Stomach smooth muscle (tissue), 2 donors: ENCODE measurements around the gene SH3TC2.

Source experiments
- H3K27ac ChIP-seq: one replicate; pipeline ENCODE4 v1.7.0; 2013; ENCODE audit warnings: mild to moderate bottlenecking, low read length, inconsistent platforms
- H3K27me3 ChIP-seq, 2 donors: one replicate each; pipeline ENCODE4 v1.7.0; 2013; ENCODE audit warnings: low read length in 2 of 2; ENCODE audit not compliant: insufficient read depth in 2 of 2, control insufficient read depth in 1 of 2
- H3K36me3 ChIP-seq, 2 donors: one replicate each; pipeline ENCODE4 v1.7.0; 2013; ENCODE audit warnings: low read length in 2 of 2; ENCODE audit not compliant: control insufficient read depth in 2 of 2, insufficient read depth in 2 of 2
- H3K4me1 ChIP-seq: one replicate; pipeline ENCODE4 v1.7.0; 2013; ENCODE audit warnings: low read length; ENCODE audit not compliant: control insufficient read depth, insufficient read depth
- H3K4me3 ChIP-seq, 2 donors: one replicate each; pipeline ENCODE4 v1.7.0; 2013; ENCODE audit warnings: low read length in 2 of 2
- H3K9ac ChIP-seq, 2 donors: one replicate each; pipeline ENCODE4 v1.7.0; 2013; ENCODE audit warnings: low read length in 2 of 2, mild to moderate bottlenecking in 1 of 2
- H3K9me3 ChIP-seq, 2 donors: one replicate each; pipeline ENCODE4 v1.7.0; 2013; ENCODE audit warnings: low read length in 2 of 2; ENCODE audit not compliant: control insufficient read depth in 2 of 2
- donor health status: healthy.
- donor health status: Pancreatic carcinoma.

The SH3TC2 gene

DNA sequence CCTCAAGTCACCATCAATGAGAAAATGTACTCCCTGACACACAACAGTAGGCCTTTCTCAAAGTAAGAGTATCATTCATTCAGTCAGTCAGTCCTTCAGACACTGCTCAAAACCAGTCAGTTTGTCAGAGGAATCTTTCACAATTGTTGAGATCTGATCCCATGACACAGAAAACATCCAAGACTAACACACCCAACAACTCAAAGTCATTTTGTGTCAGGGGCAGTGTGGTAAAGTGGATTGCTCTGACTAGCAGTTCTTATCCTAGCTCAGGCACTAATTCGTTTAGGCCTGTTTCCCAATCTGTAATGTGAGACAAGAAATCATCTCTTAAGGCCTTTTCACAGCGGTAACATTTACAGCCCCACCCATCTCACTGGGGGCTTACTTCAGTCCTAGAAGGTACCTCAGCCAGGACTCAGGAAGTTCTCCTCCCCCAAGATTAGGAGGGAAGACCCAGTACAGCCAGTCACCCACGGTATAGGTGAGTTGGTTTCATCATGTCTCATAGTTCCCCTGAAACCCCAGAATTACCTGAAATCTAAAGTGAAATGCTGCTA lies 31.9 kb downstream of the SH3TC2 start:
- no peak overlapping the region for H3K4me3 ChIP-seq
- H3K27ac ChIP-seq, result no peak overlapping the region
- H3K27me3 ChIP-seq, result no peaks in the 10 kb centered on the region
- H3K36me3 ChIP-seq, result no peaks in the 10 kb centered on the region
- no peaks in the 10 kb centered on the region for H3K9me3 ChIP-seq
- H3K4me1 ChIP-seq, result no peaks in the 10 kb centered on the region
- no peak overlapping the region for H3K9ac ChIP-seq

DNA sequence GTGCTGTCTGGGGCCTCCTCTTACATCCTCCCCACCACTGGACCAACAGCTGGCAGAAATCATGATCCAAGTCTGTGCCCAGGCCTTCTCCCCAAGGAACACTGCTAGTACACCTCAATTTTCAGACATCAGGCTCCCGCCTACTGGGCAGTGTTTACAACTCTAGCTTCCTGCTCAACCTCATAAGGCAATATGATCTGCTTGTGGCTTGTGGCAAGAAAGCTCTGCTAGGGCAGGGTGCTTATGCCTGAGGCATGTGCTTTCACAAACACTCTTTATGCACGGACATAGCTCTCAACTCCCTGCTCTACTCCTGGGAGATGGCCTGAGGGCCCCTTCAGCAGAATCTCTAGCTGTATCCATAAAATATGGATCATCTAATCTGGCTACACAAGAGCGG lies 32.5 kb downstream of the SH3TC2 start:
- Histone ChIP-seq H3K4me3 (no peak overlapping the region), H3K27me3 (no peaks in the 10 kb centered on the region), H3K36me3 (no peaks in the 10 kb centered on the region), H3K27ac (no peak overlapping the region), H3K9ac (no peak overlapping the region), H3K9me3 (no peaks in the 10 kb centered on the region), H3K4me1 (no peaks in the 10 kb centered on the region)

DNA sequence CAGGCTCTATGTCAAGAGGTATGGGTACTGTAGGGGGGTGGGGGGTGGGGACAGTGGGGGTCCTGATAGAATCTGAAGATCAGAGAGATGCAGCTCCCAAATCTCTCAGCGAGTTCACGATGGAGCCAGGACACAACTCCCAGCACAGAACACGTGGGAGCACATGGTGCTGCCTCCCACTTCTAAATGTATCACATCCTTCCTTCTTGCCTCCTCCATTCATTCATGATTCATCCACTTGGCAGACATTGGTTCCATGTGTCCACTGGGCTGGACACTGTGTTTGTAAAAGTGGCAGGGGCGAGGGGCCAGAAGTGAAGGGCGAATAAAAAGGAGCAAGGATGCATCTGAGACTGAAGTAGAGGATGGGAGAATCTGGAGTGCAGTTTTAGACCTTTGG lies 33.9 kb downstream of the SH3TC2 start:
- no peaks in the 10 kb centered on the region for H3K9me3 ChIP-seq
- H3K9ac ChIP-seq, result no peak overlapping the region
- H3K4me3 ChIP-seq, result no peak overlapping the region
- no peak overlapping the region for H3K27ac ChIP-seq
- H3K4me1 ChIP-seq, result no peaks in the 10 kb centered on the region
- H3K36me3 ChIP-seq, result no peaks in the 10 kb centered on the region
- H3K27me3 ChIP-seq, result no peaks in the 10 kb centered on the region

- no peaks in the 10 kb centered on the region for H3K27me3 ChIP-seq
Observed at GRCh38 chr5:149028161-149028560, 34.7 kb downstream of the SH3TC2 start.

GRCh38 chr5:149027636-149028035 lies 35.2 kb downstream of the SH3TC2 start:
- no peaks in the 10 kb centered on the region for H3K27me3 ChIP-seq
- H3K4me3 ChIP-seq, result no peak overlapping the region
- no peak overlapping the region for H3K9ac ChIP-seq
- H3K27ac ChIP-seq, result no peak overlapping the region
- H3K9me3 ChIP-seq, result no peaks in the 10 kb centered on the region
- no peaks in the 10 kb centered on the region for H3K36me3 ChIP-seq
- H3K4me1 ChIP-seq, result no peaks in the 10 kb centered on the region

More at GRCh38 chr5:149028161-149028560, 34.7 kb downstream of the SH3TC2 start:
- Histone ChIP-seq H3K9me3 (no peaks in the 10 kb centered on the region), H3K4me3 (no peak overlapping the region), H3K27ac (no peak overlapping the region), H3K4me1 (no peaks in the 10 kb centered on the region), H3K36me3 (no peaks in the 10 kb centered on the region), H3K9ac (no peak overlapping the region)

- H3K36me3 ChIP-seq, result no peaks in the 10 kb centered on the region
- no peaks in the 10 kb centered on the region for H3K27me3 ChIP-seq
- H3K27ac ChIP-seq, result no peak overlapping the region
- H3K9me3 ChIP-seq, result no peaks in the 10 kb centered on the region
- H3K4me3 ChIP-seq, result no peak overlapping the region
- H3K9ac ChIP-seq, result no peak overlapping the region
- H3K4me1 ChIP-seq, result no peaks in the 10 kb centered on the region
Observed at GRCh38 chr5:149024943-149025342, 37.9 kb downstream of the SH3TC2 start.

DNA sequence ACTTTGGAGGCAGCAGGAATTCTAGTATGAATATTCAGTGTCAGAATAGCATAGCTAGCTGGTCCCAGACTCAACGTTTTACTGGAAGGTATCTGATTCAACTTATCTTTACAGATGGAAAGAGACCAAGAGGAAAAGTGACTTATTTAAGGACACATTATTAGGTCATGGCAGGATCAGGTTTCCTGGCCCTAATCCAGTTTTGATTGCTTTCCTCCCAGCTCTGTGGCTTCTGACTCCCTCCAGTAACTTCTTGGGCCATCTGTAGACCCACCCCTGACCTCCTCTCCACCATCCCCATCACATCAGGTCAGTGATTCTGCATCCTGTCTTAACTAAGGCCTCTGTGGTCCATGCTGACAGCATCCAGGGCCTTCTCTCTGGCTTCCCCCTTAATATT lies 38.4 kb downstream of the SH3TC2 start:
- Histone ChIP-seq H3K27me3 (no peaks in the 10 kb centered on the region), H3K9ac (no peak overlapping the region), H3K36me3 (no peaks in the 10 kb centered on the region), H3K9me3 (no peaks in the 10 kb centered on the region), H3K4me3 (no peak overlapping the region), H3K4me1 (no peaks in the 10 kb centered on the region), H3K27ac (no peak overlapping the region)

DNA sequence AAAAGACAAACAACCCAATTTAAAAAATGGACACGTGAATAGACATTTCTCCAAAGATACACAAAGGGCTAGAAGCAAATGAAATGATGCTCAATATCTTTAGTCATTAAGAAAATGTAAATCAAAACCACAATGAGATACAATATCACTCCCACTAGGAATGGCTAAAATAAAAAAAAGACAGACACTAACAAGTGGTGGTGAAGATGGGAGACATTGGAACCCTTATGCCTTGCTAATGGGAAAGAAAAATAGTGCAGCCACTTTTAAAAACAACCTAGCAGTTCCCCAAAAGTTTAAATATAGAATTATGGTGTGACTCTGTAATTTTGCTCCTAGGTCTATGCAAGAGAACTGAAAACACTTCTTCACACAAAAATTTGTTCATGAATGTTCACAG lies 40.7 kb downstream of the SH3TC2 start:
- Histone ChIP-seq H3K9ac (no peak overlapping the region), H3K36me3 (no peaks in the 10 kb centered on the region), H3K27me3 (no peaks in the 10 kb centered on the region), H3K4me3 (no peak overlapping the region), H3K4me1 (no peaks in the 10 kb centered on the region), H3K9me3 (no peaks in the 10 kb centered on the region), H3K27ac (no peak overlapping the region)

DNA sequence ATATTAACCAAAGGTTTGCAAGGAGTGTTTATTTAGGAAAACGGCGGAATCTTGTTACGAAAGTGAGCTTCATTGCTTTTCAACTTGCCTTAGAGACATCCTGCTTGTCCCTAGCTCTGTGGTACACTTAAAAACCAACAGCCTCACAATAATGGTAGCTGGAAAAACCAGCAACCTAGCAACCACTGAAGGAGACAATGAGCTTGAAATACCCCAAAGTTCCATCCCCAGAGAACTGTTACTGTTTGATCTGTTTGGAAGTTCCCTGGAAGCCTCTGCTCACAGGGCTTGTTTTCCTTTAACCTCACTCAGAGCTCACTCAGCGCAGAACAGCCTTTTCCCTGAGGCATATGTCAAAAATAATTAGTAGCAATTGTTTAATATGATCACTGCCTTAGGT lies 43.2 kb downstream of the SH3TC2 start:
- Histone ChIP-seq H3K4me3 (no peak overlapping the region), H3K27me3 (no peaks in the 10 kb centered on the region), H3K4me1 (no peaks in the 10 kb centered on the region), H3K27ac (no peak overlapping the region), H3K36me3 (no peaks in the 10 kb centered on the region), H3K9me3 (no peaks in the 10 kb centered on the region), H3K9ac (no peak overlapping the region)

- H3K27ac ChIP-seq, result no peak overlapping the region
- H3K27me3 ChIP-seq, result no peaks in the 10 kb centered on the region
- no peaks in the 10 kb centered on the region for H3K9me3 ChIP-seq
- no peak overlapping the region for H3K4me3 ChIP-seq
- no peaks in the 10 kb centered on the region for H3K4me1 ChIP-seq
- H3K36me3 ChIP-seq, result no peaks in the 10 kb centered on the region
- H3K9ac ChIP-seq, result no peak overlapping the region
Observed at GRCh38 chr5:149018909-149019443, 43.9 kb downstream of the SH3TC2 start.

DNA sequence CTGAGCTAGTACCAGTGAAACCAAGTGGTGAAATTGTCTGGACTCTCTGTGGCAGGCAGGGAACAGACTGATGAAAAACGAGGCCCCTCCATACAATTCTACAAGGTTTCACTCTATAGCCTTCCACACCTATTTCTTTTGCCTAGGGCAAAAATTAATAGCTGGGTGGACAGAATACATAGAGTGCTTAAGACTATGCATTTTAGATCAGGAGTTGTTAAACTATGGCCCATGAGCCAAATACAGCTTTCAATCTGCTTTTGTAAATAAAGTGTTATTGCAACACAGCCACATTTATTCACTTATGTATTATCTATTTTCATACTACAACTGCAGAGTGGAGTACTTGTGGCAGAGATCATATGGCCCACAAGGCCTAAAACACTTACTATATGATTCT lies 45.2 kb downstream of the SH3TC2 start:
- Histone ChIP-seq H3K4me3 (no peak overlapping the region), H3K9me3 (no peaks in the 10 kb centered on the region), H3K4me1 (no peaks in the 10 kb centered on the region), H3K36me3 (no peaks in the 10 kb centered on the region), H3K9ac (no peak overlapping the region), H3K27ac (no peak overlapping the region), H3K27me3 (no peaks in the 10 kb centered on the region)
